HCT116 (cell line): ENCODE data around the gene YIPF3. TPM values are rescaled to one million over a fixed set of nuclear protein-coding genes. Genes with fewer than 3 reads are reported as not detected.

Source experiments
- ATAC-seq: fragments of 200-7000 bp; cut with Tn5 transposase; 2 replicates; pipeline ENCODE4 v1.9.1; 2020; ENCODE audit warnings: mild to moderate bottlenecking, moderate library complexity
- BruUV-seq: library from RNA; stranded (reverse); fragments of 400-500 nt; replicated peaks from 2 replicates; lab custom pipeline; 2021; lab: Mats Ljungman, UMichigan
- CTCF ChIA-PET: fragments of 300-600 bp; sonication (Branson Sonifier 250); formaldehyde crosslinking; loops from one replicate; lab custom pipeline; 2021; ENCODE audit warnings: antibody characterized with exemption; lab: Charles Lee
- POLR2A ChIA-PET: fragments of 300-600, 350-600 bp; sonication (Branson Sonifier 250); formaldehyde crosslinking; loops from one replicate; lab custom pipeline; 2021; ENCODE audit warnings: antibody characterized with exemption; lab: Charles Lee
- RAD21 ChIA-PET, 2 experiments: fragments of 300-600 bp; sonication (Branson Sonifier 250); formaldehyde crosslinking; loops; one replicate each; lab custom pipeline; 2023; ENCODE audit warnings: low total read pairs in 2 of 2; ENCODE audit not compliant: uncharacterized antibody in 2 of 2, unreplicated experiment in 2 of 2, low non-redundant PET in 1 of 2; lab: Charles Lee
- DNase-seq: peaks from one replicate; pipeline ENCODE4 v3.0.0-alpha.2; 2010; ENCODE audit warnings: low read depth, low spot score
- H2AFZ ChIP-seq: fragments of 200-600 bp; shearing (Covaris generic), sonication (generic); 2 replicates; pipeline ENCODE4 v1.6.1; 2017; ENCODE audit warnings: low read depth, mixed run types, mixed read lengths, antibody characterized with exemption, low read length; ENCODE audit not compliant: poor library complexity, severe bottlenecking
- H3K27ac ChIP-seq: 2 replicates; pipeline ENCODE4 v1.5.1; 2012; ENCODE audit warnings: low read depth, low read length
- H3K27me3 ChIP-seq: fragments of 200-600 bp; sonication (generic); 2 replicates; pipeline ENCODE4 v1.6.1; 2016; ENCODE audit warnings: mixed run types, low read length, mixed read lengths; ENCODE audit not compliant: insufficient read depth
- H3K36me3 ChIP-seq, 2 experiments: fragments of 200-500 bp in 1 of 2; fragments of 200-600 bp in 1 of 2; sonication (Bioruptor generic) in 1 of 2; sonication (generic) in 1 of 2; 2 replicates each; pipeline versions ENCODE4 v1.5.1 to v1.6.1; 2014 to 2016; ENCODE audit warnings: low read length in 2 of 2, inconsistent platforms in 1 of 2, mixed read lengths in 1 of 2, mixed run types in 1 of 2; ENCODE audit not compliant: insufficient read depth in 2 of 2, control insufficient read depth in 1 of 2
- H3K4me1 ChIP-seq, 2 experiments: fragments of 200-600 bp in 1 of 2; sonication (generic) in 1 of 2; 2 replicates each; pipeline versions ENCODE4 v1.5.1 to v1.6.1; 2012 to 2017; ENCODE audit warnings: low read length in 2 of 2, inconsistent platforms in 1 of 2, mild to moderate bottlenecking in 1 of 2, mixed read lengths in 1 of 2, mixed run types in 1 of 2, moderate library complexity in 1 of 2; ENCODE audit not compliant: insufficient read depth in 2 of 2, control insufficient read depth in 1 of 2
- H3K4me2 ChIP-seq: fragments of 200-600 bp; sonication (generic); 2 replicates; pipeline ENCODE4 v1.6.1; 2017; ENCODE audit warnings: mixed run types, low read length, mixed read lengths
- H3K4me3 ChIP-seq, 2 experiments: fragments of 200-600 bp in 1 of 2; sonication (generic) in 1 of 2; replicated peaks in 1 of 2; 2 replicates each; pipeline ENCODE4 v1.5.1; 2011 to 2016; ENCODE audit warnings: low read length in 2 of 2, control low read depth in 1 of 2, low read depth in 1 of 2, mild to moderate bottlenecking in 1 of 2, mixed read lengths in 1 of 2, mixed run types in 1 of 2
- H3K79me2 ChIP-seq: fragments of 200-600 bp; sonication (generic); 2 replicates; pipeline ENCODE4 v1.6.1; 2017; ENCODE audit warnings: mild to moderate bottlenecking, mixed run types, low read length, moderate library complexity, mixed read lengths; ENCODE audit not compliant: insufficient read depth
- H3K9ac ChIP-seq: fragments of 200-600 bp; sonication (generic); 2 replicates; pipeline ENCODE4 v1.6.1; 2016; ENCODE audit warnings: low read length, mixed read lengths
- H3K9me2 ChIP-seq: fragments of 200-600 bp; sonication (generic), shearing (Covaris generic); 2 replicates; pipeline ENCODE4 v1.6.1; 2017; ENCODE audit warnings: mixed run types, mild to moderate bottlenecking, moderate library complexity; ENCODE audit not compliant: insufficient read depth
- H3K9me3 ChIP-seq, 2 experiments: fragments of 200-500 bp in 1 of 2; fragments of 200-600 bp in 1 of 2; sonication (Bioruptor generic) in 1 of 2; sonication (generic) in 1 of 2; 2 replicates each; pipeline ENCODE4 v1.6.1; 2014 to 2017; ENCODE audit warnings: low read length in 2 of 2, mixed read lengths in 2 of 2, inconsistent platforms in 1 of 2, low read depth in 1 of 2, mild to moderate bottlenecking in 1 of 2, mixed run types in 1 of 2, moderate library complexity in 1 of 2; ENCODE audit not compliant: control insufficient read depth in 1 of 2, insufficient read depth in 1 of 2
- H4K20me1 ChIP-seq: fragments of 200-600 bp; sonication (generic), shearing (Covaris generic); 2 replicates; pipeline ENCODE4 v1.6.1; 2017; ENCODE audit warnings: mixed run types, mild to moderate bottlenecking, moderate library complexity; ENCODE audit not compliant: insufficient read depth
- CBX3 ChIP-seq: IDR thresholded peaks from 2 replicates; pipeline ENCODE4 v1.6.1; 2012; ENCODE audit warnings: low read depth
- CEBPB ChIP-seq: IDR thresholded peaks from 2 replicates; pipeline ENCODE4 v1.6.1; 2012; ENCODE audit warnings: low read depth
- EGR1 ChIP-seq: IDR thresholded peaks from 2 replicates; pipeline ENCODE4 v1.6.1; 2012; ENCODE audit warnings: low read depth
- ELF1 ChIP-seq: IDR thresholded peaks from 2 replicates; pipeline ENCODE4 v1.6.1; 2012; ENCODE audit warnings: low read depth, borderline replicate concordance
- EZH2 ChIP-seq: fragments of 200-600 bp; sonication (generic); IDR thresholded peaks from 2 replicates; pipeline ENCODE4 v1.6.1; 2017; ENCODE audit warnings: antibody characterized with exemption, mixed run types
- EZH2phosphoT487 ChIP-seq: fragments of 200-600 bp; IDR thresholded peaks from 2 replicates; pipeline ENCODE4 v1.6.1; 2018; ENCODE audit warnings: antibody characterized with exemption, borderline replicate concordance
- FOSL1 ChIP-seq: IDR thresholded peaks from 2 replicates; pipeline ENCODE4 v1.6.1; 2012; ENCODE audit warnings: low read depth
- JUND ChIP-seq: IDR thresholded peaks from 2 replicates; pipeline ENCODE4 v1.6.1; 2012
- MAX ChIP-seq: IDR thresholded peaks from 2 replicates; pipeline ENCODE4 v1.6.1; 2012
- POLR2A ChIP-seq: IDR thresholded peaks from 2 replicates; pipeline ENCODE4 v1.7.0; 2011; ENCODE audit warnings: borderline replicate concordance; ENCODE audit not compliant: insufficient read depth, insufficient read length; ENCODE audit errors: extremely low read depth
- RAD21 ChIP-seq: IDR thresholded peaks from 2 replicates; pipeline ENCODE4 v1.6.1; 2012; ENCODE audit warnings: low read depth, mild to moderate bottlenecking
- SP1 ChIP-seq: IDR thresholded peaks from 2 replicates; pipeline ENCODE4 v1.6.1; 2012; ENCODE audit warnings: low read depth
- SRF ChIP-seq: IDR thresholded peaks from 2 replicates; pipeline ENCODE4 v1.6.1; 2012; ENCODE audit warnings: low read depth
- TCF7L2 ChIP-seq: IDR thresholded peaks from 2 replicates; pipeline ENCODE4 v1.7.0; 2011; ENCODE audit warnings: borderline replicate concordance, inconsistent platforms; ENCODE audit not compliant: insufficient read depth, insufficient read length; ENCODE audit errors: extremely low read depth
- YY1 ChIP-seq: IDR thresholded peaks from 2 replicates; pipeline ENCODE4 v1.6.1; 2011; ENCODE audit warnings: low read length, low read depth, moderate library complexity, mild to moderate bottlenecking; ENCODE audit not compliant: insufficient replicate concordance; ENCODE audit errors: extremely low read depth
- ZBTB33 ChIP-seq: IDR thresholded peaks from 2 replicates; pipeline ENCODE4 v1.6.1; 2011; ENCODE audit warnings: mild to moderate bottlenecking, low read length, moderate library complexity; ENCODE audit not compliant: insufficient replicate concordance; ENCODE audit errors: extremely low read depth
- ZNF274 ChIP-seq: fragments of 200-500 bp; sonication (Bioruptor generic); IDR thresholded peaks from 2 replicates; pipeline ENCODE4 v1.6.1; 2014; ENCODE audit warnings: mild to moderate bottlenecking, low read depth, low read length, inconsistent platforms
- intact Hi-C: fragments of 100-400 bp; cut with micrococcal nuclease; formaldehyde crosslinking; loops from 2 replicates; pipeline ENCODE4 v1.10.0; 2022
- total RNA-seq: library from RNA; stranded (reverse); gene quantifications from one replicate; pipeline ENCODE4 v1.2.1, GENCODE V29; 2021; ENCODE audit not compliant: unreplicated experiment
- TF ChIP-seq, protein P1 (sequence below): IDR thresholded peaks from 2 replicates; pipeline ENCODE4 v1.6.1; 2012; ENCODE audit warnings: low read depth
- TF ChIP-seq, protein P2 (sequence below), 3 experiments: fragments of 200-600 bp in 1 of 3; sonication (generic) in 1 of 3; IDR thresholded peaks in 2 of 3; conservative IDR thresholded peaks in 1 of 3; 2 replicates each; pipeline ENCODE4 v1.5.1; 2012 to 2017; ENCODE audit warnings: low read depth in 2 of 3, low read length in 2 of 3, antibody characterized with exemption in 1 of 3, borderline replicate concordance in 1 of 3, control low read depth in 1 of 3, mild to moderate bottlenecking in 1 of 3, mixed read lengths in 1 of 3, mixed run types in 1 of 3, moderate library complexity in 1 of 3; ENCODE audit not compliant: insufficient read depth in 1 of 3
- TF ChIP-seq, protein P3 (sequence below): IDR thresholded peaks from 2 replicates; pipeline ENCODE4 v1.6.1; 2012

Gene YIPF3
- total RNA-seq, 1 experiment from 2014 or later = 84.5 TPM

GRCh38 chr6:43541774-43542471 lies 25.2 kb upstream of the YIPF3 start:
- Histone ChIP-seq H4K20me1 (no peaks in the 10 kb centered on the region), H3K9me2 (no peaks in the 10 kb centered on the region), H3K36me3 (peaks cover 37 to 52% of the 10 kb centered on the region in 2 experiments; a peak in 3 of 4 replicates), H3K4me2 (no peak overlapping the region), H3K79me2 (peaks cover 17% of the 10 kb centered on the region), H3K27ac (no peak overlapping the region), H3K4me3 (no peak overlapping the region), H3K4me1 (no peaks in the 10 kb centered on the region), H3K9me3 (no peaks in the 10 kb centered on the region), H3K9ac (no peak overlapping the region), H2AFZ (no peak overlapping the region), H3K27me3 (no peaks in the 10 kb centered on the region)
- no TSS peak for BruUV-seq
- DNase-seq (no peak), ATAC-seq (no peak)
- ChIA-PET CTCF (no interaction called here), RAD21 (no interaction called here), POLR2A (no interaction called here)
- TF ChIP-seq EGR1 (no peak), EZH2phosphoT487 (no peak), MAX (no peak), ELF1 (no peak), FOSL1 (no peak), EZH2 (no peak), ZBTB33 (no peak), ZNF274 (no peak), SRF (no peak), TCF7L2 (no peak), YY1 (no peak), RAD21 (no peak), POLR2A (no peak), CEBPB (no peak), SP1 (no peak), JUND (no peak), CBX3 (no peak)
- TF ChIP-seq, protein P1, sequence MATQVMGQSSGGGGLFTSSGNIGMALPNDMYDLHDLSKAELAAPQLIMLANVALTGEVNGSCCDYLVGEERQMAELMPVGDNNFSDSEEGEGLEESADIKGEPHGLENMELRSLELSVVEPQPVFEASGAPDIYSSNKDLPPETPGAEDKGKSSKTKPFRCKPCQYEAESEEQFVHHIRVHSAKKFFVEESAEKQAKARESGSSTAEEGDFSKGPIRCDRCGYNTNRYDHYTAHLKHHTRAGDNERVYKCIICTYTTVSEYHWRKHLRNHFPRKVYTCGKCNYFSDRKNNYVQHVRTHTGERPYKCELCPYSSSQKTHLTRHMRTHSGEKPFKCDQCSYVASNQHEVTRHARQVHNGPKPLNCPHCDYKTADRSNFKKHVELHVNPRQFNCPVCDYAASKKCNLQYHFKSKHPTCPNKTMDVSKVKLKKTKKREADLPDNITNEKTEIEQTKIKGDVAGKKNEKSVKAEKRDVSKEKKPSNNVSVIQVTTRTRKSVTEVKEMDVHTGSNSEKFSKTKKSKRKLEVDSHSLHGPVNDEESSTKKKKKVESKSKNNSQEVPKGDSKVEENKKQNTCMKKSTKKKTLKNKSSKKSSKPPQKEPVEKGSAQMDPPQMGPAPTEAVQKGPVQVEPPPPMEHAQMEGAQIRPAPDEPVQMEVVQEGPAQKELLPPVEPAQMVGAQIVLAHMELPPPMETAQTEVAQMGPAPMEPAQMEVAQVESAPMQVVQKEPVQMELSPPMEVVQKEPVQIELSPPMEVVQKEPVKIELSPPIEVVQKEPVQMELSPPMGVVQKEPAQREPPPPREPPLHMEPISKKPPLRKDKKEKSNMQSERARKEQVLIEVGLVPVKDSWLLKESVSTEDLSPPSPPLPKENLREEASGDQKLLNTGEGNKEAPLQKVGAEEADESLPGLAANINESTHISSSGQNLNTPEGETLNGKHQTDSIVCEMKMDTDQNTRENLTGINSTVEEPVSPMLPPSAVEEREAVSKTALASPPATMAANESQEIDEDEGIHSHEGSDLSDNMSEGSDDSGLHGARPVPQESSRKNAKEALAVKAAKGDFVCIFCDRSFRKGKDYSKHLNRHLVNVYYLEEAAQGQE = no peak
- TF ChIP-seq, protein P2, sequence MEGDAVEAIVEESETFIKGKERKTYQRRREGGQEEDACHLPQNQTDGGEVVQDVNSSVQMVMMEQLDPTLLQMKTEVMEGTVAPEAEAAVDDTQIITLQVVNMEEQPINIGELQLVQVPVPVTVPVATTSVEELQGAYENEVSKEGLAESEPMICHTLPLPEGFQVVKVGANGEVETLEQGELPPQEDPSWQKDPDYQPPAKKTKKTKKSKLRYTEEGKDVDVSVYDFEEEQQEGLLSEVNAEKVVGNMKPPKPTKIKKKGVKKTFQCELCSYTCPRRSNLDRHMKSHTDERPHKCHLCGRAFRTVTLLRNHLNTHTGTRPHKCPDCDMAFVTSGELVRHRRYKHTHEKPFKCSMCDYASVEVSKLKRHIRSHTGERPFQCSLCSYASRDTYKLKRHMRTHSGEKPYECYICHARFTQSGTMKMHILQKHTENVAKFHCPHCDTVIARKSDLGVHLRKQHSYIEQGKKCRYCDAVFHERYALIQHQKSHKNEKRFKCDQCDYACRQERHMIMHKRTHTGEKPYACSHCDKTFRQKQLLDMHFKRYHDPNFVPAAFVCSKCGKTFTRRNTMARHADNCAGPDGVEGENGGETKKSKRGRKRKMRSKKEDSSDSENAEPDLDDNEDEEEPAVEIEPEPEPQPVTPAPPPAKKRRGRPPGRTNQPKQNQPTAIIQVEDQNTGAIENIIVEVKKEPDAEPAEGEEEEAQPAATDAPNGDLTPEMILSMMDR (IDR thresholded peaks at IDR 0.05 in 2 of 3, conservative IDR thresholded peaks at IDR 0.05 in 1 of 3; ENCODE audit: borderline replicate concordance in 1 of 3, insufficient read depth in 1 of 3, low read depth in 2 of 3, low read length in 2 of 3) = no peak
- TF ChIP-seq, protein P3, sequence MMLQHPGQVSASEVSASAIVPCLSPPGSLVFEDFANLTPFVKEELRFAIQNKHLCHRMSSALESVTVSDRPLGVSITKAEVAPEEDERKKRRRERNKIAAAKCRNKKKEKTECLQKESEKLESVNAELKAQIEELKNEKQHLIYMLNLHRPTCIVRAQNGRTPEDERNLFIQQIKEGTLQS = no peak
- intact Hi-C loops = no loop called here
